ENCODE measurements around the gene TEDC2.
A peak's percentile ranks its signal among the peaks of the same experiment; 100 is the strongest.
"Not testable (repeated sequence)": the region's sequence is repeated elsewhere in the genome, so short reads cannot be mapped to it uniquely, and the experiment has no call there.

TEDC2 gene, protein sequence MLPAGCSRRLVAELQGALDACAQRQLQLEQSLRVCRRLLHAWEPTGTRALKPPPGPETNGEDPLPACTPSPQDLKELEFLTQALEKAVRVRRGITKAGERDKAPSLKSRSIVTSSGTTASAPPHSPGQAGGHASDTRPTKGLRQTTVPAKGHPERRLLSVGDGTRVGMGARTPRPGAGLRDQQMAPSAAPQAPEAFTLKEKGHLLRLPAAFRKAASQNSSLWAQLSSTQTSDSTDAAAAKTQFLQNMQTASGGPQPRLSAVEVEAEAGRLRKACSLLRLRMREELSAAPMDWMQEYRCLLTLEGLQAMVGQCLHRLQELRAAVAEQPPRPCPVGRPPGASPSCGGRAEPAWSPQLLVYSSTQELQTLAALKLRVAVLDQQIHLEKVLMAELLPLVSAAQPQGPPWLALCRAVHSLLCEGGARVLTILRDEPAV
- long read RNA-seq, donor 1, partial matches to known transcripts: 0 of 5 reads
- long read RNA-seq, donor 1, other reads (novel, unspliced or antisense): 0 of 5 reads
- long read RNA-seq, donor 2, partial matches to known transcripts: 0 of 1 reads
- long read RNA-seq, donor 2, other reads (novel, unspliced or antisense): 0 of 1 reads
- long read RNA-seq, donor 3: 0 reads
- long read RNA-seq, donor 4, partial matches to known transcripts: 0 of 3 reads
- long read RNA-seq, donor 4, other reads (novel, unspliced or antisense): 0 of 3 reads
- long read RNA-seq, donor 5, partial matches to known transcripts: 5 of 6 reads
- long read RNA-seq, donor 5, other reads (novel, unspliced or antisense): 0 of 6 reads
- long read RNA-seq, donor 6, partial matches to known transcripts: 0 of 2 reads
- long read RNA-seq, donor 6, other reads (novel, unspliced or antisense): 0 of 2 reads
- long read RNA-seq, donor 7: 0 reads
- long read RNA-seq, donor 8: 0 reads

DNA sequence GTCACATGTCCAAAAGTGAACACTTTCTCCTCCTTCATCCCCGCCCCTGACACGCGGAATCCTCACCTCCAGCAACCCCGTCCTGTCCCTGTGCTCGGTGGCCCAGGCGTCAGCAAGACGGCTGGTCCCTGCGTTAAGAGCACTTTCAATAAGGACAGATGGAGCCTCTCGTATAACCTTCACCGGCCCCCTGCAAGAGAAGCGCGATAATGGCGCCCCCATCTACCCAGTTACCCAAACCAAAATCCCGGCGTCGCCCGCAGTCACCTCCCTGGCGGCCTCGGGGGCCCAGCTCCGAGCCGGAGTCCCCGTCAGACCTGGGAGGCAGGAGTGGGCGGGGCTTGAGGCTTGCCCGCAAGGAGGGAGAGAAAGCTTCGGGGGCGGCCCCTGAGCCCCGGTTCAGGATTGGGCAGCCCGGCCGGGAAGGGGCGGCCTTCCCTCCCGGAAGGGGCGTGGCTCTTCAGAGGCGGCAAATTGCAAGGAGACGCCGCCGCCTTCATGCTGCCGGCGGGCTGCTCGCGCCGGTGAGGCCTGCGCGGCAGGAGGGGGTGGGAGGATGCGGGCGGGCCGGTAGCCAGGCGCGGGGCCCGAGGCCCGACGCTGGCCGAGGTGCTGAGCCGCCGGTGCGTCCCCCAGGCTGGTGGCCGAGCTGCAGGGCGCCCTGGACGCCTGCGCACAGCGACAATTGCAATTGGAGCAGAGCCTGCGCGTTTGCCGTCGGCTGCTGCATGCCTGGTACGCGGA, at the start of gene TEDC2:
TSS of gene TEDC2 (plus strand) at position 463 of the 744 bp plus-strand sequence. CDS start at position 499, 36 bp downstream.
- peak; percentile 92 for DNase-seq

DNA sequence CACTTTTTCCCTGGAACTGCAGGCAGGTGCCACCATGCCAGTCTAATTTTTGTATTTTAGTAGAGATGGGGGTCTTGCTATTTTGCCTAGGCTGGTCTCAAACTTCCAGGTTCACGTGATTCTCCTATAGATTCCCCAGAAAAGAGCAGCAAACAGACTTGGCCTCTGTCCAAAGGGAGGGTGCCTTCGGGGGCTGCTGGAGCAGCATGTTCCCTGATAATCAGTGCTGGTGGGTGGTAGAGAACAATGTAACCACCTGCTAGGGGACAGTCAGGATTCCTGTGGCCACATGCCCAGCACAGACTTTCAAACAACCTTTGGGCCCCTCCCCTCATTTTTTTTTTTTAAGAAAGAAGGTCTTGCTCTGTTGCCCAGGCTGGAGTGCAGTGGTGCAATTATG, 44.8 kb upstream of the TEDC2 start:
- DNase-seq: no peak

DNA sequence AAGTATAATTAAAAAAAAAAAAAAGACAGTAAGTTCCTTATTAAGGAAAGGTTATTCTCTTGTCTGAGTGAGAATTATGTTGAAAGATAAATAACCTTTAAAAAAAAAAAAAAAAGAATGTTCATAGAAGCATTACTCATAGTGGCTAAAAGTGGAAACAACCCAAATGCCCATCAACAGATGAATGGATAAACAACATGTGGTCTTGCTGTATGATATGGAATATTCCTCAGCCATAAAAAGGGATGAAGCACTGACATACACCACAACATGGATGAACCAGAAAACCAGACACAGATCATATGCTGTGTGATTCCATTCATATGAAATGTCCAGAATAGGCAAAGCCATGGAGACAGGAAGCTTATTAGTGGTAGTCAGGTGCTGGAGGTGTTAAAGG, 39.9 kb upstream of the TEDC2 start:
- no peak for DNase-seq

DNA sequence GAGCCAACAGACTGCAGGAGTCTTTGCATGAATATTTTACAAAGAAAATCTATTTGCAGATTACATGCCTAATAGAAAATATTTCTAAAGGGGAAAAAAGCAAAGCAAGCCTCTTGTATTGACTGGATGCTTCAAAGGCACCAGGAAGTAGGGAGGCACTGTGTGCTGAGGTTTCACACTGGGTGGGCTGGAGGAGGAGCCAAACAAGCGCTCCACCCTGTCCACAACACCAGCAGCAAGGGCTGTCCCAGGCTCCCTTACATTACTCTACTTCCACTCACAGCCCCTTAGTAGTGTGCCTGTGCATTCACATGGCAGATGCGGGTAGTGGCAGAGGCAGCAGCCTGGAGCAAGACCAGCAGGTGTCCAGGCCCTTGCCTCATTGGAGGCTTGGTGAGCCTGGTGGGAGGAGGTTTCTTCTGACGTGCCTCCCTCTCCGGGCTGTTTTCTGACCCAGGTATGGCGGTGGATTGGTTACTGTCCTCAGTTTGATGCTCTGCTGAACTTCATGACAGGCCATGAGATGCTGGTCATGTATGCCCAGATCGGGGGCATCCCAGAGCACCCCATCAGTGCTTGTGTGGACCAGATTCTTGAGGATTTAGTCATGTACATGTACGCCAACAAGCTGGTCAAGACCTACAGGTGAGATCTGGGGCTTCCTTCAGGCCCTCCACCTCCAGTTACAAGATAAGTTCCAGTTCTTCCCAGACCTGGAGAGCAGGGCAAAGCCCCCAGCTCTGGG, 37.6 kb upstream of the TEDC2 start:
- DNase-seq: no peak

DNA sequence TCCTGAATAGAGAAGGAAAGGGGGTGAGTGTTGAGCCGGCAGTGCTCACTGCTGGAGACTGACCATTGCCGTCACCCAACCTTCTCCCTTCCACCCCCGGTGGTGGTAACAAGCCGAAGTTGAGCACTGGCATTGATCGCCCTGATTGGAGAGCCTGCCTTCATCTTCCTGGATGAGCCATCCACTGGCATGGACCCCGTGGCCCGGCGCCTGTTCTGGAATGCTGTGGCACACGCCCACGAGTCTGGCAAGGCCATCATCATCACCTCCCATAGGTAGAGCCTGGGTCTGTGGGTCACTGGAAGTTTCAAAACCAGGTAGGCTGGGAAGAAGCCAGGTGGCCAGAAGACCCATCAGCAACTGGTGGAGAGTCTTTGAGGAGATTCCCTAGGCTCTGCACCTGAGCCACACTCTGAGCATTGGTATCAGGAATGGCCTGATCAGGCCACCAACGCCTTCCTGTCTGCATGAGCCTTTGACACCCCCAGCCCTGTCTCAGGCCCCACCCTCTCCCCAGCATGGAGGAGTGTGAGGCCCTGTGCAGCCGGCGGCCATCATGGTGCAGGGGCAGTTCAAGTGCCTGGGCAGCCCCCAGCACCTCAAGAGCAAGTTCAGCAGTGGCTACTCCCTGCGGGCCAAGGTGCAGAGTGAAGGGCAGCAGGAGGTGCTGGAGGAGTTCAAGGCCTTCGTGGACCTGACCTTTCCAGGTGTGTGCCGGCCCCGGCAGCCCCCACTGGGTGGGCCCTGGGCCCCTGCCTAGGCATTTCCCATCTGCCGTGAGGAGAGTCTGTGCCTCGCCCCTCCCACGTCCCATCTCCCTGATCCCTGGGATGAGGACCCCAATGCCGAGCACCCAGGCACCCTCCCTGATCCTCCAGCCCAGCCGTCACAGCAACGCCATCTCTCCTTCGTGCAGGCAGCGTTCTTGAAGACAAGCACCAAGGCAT, 35.6 kb upstream of the TEDC2 start:
- no peak for DNase-seq

DNA sequence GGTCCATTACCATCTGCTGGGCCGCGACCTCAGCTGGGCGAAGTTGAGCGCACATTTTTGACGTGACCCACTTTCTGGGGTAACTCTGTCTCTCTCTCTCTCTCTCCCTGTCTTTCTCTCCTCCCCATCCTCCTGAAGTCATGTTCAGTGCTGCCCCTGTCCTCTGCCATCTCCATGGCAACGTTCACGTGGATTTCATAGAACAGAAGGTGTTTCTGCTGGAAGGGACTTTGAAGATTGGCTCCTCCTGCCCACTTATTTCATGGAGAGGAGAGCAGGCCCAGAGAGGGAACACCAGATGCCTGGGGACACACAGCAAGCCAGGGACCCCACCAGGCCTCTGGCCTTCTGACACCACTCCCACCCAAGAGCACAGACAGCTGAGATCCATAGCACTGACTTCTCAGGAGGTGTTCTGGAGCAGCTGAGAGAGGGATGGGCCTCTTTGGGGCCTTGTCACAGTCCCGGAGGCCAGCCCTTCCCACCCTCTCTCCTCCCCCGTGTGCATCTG, 34.8 kb upstream of the TEDC2 start:
- no peak for DNase-seq

DNA sequence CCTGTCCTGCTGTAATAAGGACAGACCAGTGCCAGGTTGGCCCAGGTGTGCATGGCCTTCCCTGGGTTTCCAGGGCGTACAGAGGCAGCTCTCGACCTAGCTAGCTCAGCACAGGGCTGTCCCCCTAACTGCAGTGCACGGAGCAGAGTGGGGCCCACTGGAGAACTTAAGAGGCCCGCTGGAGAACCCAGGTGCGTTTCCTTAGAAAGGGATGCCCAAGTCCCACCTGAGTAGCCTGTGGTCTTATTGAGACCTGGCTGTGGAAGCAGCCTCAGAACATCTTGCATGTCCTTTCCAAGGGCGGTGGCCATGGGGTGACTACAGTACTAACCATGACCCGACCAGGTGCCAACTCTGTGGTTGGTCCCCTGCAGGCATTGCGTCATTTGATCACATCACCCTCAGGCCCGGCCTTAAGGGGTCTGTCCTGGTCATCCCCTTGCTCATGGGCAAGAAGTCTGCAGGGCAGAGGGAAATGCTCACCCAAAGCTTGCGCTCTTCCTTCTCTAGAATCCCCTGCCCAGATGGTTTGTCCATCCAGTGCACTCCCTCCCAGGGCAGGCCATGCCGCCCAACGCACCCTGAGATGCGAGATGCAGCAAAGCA, 34.0 kb upstream of the TEDC2 start:
- DNase-seq: no peak

DNA sequence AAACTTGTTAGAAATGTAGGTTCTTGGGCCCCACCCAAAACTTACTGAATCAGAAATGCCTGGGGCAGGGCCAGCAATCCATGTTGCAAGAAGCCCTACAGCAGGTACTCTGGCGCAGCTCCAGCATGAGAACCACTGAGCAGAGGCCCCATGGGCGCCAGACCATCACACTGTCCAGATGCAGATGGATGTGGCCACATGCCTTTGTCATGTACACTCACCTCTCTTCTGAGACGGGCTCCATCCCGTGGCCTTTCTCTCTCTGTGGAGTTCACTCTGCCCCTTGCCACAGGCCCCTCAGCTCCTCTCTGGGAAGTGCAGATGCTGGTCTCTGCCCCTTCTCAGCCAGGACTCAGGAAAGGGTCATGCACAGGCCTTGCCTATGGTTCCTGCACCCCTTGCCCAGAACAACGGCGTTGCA, 33.0 kb upstream of the TEDC2 start:
- DNase-seq: no peak

DNA sequence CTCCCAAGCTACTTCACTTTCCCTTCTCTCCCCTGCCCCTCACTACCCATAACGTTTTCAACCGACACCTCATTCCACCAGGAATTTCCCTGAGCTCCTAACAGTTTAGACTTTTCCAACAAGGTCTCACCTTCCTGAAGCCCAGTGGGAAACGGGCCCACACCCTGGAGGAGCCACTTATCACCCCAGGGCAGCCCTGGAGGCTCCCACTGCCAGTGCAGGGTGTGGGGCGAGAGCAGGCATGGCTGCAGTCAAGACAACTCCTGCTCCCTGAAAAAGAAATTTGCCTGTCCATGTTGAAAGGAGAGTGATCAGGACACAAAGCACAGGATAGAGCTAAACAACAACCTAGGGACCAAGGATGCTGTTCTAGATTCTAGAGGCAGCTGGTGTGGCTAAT, 32.4 kb upstream of the TEDC2 start:
- DNase-seq: no peak

DNA sequence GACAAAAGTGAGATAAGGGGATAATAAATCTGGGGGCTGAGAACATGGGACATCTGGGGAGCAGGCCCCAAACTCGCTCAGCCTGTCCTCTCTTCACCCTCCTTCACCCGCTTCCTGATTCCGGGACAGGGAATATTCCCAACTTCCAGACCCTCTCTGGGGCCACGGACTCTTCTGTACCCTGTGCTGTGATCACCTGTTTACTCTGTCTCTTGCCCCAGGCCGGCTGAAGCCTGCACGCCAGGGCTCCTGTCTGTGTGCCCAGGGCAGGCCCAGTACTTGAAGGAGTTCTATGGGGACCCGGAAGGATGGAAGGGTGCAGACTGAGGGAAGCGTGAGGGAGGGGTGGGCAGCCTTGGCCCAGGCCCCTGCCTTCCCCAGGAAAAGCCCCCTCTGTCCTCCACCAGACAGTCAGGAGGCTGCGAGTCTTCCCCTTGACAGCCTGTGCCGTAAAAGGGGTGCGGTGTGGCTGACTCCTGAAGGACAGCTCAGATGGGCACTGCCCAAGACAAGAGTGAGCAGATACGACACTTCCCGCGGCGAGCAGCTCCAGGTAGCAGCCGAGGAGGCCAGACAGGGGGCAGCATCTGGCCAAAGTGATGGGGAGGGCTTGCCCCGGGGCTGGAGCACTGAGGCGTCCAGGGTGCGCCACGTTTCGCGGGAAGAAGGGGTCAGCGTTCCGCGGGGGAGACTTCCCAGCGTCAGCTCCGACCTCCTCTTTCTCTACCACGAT, 31.7 kb upstream of the TEDC2 start:
- DNase-seq: no peak

DNA sequence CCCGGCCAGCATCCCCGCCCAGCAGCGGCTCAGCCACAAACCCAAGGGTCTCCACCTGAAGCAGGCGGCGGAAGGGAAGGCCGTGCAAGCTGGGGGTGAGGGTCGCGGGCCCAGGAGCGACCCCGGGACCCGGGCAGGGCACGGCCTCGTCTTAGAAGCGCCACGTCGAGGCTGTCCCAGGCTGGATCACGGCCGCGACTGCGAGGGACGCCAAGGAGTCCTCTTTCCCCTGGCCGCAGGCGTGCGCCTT, 31.2 kb upstream of the TEDC2 start:
- DNase-seq: no peak

DNA sequence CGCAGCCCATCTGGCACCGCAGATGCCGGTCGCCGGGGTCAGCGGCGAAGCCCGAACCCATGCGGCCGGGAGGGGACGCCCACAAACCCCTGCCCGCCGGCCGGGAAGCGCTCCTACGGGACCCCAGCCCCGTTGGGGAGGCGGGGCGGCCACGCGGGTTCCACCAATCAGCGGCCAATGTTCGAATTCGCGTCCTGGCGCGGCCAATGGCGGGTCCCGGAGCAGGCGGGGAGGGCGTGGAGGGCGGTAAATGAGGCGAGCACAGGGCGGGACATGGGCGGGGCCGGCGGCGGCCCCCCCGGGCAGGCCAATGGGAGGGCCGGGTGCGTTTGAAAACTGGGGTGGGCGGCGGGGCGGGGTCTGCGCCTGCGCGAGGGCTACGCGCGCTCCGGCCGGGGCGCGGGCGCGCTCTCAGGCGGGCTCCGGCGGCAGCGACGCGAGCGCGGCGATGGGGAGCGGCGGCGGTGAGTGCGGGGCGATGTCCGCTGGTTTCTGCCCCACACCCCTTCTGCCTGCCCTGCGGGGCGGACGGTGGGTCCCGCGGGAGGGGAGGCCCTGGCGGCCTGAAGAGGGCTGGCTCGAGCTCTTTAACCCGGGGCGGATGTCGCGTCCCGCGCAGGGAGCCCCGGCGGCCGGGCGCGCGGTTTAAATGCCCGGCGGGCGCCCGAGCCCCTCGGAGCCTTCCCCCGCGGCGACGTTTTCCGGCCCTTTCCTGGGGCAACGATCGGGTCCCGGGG, 30.7 kb upstream of the TEDC2 start, which contains the start of gene CCNF:
TSS of gene CCNF (plus strand) at position 414 of the 737 bp plus-strand sequence. CDS start at position 449, 35 bp downstream.
- DNase-seq: peak; percentile 97

DNA sequence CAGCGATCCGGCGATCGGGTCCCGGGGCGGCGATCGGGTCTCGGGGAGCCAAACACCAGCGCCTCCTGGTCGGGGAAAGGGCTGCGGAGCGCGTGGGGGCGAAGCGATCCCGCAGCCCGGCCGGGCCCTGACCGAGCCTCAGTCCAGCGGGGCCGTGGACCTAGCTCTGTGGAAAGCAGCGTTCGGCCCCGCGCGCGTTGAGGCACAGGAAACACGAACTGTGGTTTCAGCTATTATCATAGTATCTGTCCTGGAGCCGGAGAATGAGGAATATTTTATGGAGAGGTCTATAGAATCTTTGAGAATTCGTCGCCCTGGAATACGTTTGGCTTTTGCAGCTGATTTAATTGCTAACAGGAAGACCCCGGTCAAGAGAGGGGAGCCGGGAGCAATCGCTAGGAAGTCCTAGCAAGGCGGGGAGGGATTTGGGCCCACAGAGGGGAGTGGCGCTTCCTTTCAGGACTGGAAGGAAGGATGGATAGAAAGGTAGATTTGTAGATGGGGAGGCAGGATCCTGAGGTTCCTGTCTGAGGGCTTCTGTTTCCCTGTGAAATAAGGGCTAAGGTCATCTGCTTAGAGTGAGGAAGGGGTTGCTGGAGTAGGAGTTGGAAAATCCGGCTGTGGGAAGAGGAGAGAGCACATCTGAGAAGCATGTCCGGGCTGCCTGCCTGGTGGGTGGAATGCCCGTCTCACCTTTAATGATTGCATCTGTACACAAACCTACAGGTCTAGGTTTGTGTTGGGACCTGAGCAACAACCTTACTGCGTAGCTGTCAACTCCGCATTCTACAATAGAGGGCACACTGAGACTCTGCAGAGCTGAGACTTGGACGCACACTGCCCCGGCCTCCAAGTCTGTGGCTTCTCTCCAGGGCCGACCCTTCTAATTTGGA, 29.9 kb upstream of the TEDC2 start:
- no peak for DNase-seq

DNA sequence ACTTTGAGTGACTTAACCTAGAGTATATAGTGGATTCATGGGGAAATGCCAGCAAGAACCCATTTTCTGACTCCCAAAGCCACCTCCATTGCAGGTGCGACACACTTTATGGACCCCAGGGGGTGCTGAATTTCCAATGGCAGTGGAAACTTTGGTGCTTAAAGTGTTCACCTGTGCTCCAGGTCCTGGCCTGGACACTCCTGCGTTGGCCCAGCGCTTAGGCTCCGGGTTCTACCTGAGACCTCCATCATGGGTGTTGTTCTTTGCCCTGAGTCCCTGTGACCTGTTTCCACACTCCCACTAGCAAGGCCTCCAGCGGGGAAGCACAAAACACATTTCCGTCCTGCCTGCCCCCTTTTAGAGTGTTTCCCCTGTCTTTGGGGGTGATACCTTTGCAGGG, 27.6 kb upstream of the TEDC2 start:
- no peak for DNase-seq

DNA sequence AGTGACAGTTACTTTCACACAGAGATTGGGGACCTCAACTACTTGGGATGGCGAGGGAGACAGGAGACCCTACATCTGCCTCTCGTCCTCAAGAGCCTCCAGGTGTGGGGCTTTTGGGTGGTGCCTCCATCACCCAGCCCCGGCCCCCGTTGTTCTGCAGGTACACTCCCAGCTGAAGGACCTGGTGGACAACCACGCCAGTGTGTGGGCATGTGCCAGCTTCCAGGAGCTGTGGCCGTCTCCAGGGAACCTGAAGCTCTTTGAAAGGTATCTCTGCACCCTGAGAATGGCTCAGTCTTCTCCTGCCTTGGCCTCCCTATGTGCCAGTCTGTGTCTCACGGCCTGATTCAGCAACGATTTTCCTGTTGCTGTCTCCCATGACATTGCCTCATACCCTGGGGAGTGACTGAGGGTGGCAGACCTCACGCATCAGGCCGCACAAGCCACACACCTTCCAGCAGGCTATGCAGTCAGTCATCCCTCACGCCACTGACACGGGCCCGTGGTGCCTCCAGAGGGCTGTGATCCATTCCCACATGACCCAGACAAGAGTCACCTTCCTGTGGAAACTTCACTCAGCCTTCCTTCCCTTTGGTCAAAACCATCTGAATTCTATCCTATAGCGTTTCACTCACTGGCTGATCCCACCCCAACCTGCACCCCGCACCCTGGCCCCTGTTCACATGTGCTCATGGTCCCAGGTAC, 27.0 kb upstream of the TEDC2 start:
- no peak for DNase-seq

DNA sequence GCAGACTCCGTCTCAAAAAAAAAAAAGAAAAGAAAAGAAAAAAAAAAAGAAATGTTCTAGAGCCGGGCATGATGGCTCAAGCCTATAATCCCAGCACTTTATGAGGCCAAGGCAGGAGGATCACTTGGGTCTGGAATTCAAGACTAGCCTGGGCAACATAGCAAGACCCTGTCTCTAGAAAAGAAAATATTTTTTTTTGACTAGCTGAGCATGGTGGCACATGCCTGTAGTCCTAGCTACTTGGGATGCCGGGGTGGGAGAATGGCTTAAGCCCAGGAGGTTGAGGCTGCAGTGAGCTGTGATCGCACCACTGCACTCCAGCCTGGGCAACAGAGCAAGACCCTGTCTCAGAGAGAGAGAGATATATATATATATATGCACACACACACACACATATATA, 24.7 kb upstream of the TEDC2 start:
- DNase-seq: not testable (repeated sequence)

DNA sequence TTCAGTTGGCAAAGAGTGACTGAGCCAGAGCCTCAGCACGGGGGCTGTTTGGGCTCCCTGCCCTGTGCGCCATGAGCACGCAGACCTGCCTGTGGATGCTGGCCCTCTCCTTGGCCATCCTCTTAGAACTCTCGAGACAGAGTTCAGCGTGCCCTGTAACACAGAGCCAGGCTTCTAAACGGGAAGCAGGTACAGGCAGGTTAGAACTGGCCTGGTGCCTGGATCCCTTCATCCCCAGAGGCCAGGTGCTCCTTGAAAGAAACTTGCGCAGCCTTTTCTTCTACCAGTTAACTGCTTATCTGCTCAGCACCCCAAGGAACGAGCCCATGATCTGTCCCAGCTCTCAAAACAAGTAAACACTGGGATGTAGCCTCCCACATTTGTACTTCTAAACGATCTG, 23.8 kb upstream of the TEDC2 start:
- no peak for DNase-seq

All from right kidney (tissue), 9 donors.